PFSK-1 (cell line): Measurements from ENCODE around the gene KCMF1.

ENCODE experiments used
- FOXP2 ChIP-seq: optimal IDR thresholded peaks from 2 replicates; pipeline ENCODE3; 2011; ENCODE audit warnings: borderline replicate concordance, control low read depth, inconsistent platforms; ENCODE audit not compliant: insufficient read depth; ENCODE audit errors: extremely low read length, extremely low read depth
- POLR2AphosphoS5 ChIP-seq: IDR thresholded peaks from 2 replicates; pipeline ENCODE4 v1.6.1; 2012; ENCODE audit warnings: low read depth, mild to moderate bottlenecking, control low read depth, low read length, moderate library complexity
- SIN3A ChIP-seq: IDR thresholded peaks from 2 replicates; pipeline ENCODE4 v1.6.1; 2012; ENCODE audit warnings: mild to moderate bottlenecking, low read length, moderate library complexity, borderline replicate concordance; ENCODE audit not compliant: insufficient read depth
- TAF1 ChIP-seq: IDR thresholded peaks from 2 replicates; pipeline ENCODE4 v1.6.1; 2012; ENCODE audit warnings: low read length, control low read depth, borderline replicate concordance; ENCODE audit not compliant: insufficient read depth
- TF ChIP-seq, protein P1 (sequence below), 2 experiments: IDR thresholded peaks; 2 replicates each; pipeline versions ENCODE4 v1.6.1 to v1.8.0; 2011 to 2012; ENCODE audit warnings: low read depth in 2 of 2, low read length in 2 of 2, control low read depth in 1 of 2, inconsistent platforms in 1 of 2, mild to moderate bottlenecking in 1 of 2, moderate library complexity in 1 of 2; ENCODE audit not compliant: insufficient read depth in 1 of 2

DNA sequence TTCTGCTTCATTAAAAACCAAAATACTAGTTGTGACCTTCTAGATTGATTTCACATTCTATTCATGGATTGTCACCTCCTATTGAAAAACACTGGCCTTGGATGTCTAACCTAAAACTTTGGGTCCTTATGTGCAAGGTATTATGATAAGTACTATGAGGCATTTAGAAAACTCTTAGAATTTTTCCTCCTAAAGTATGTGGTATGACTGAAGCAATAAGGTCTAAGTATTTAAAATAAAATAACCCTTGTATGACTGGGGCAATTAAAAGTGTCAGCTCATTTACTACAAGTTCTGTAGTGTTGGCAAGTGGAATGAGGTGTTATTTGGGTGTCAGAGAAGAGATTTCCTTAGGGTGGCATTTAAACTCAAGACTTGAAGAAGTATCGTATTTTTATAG lies 15.1 kb downstream of the KCMF1 start:
- TF ChIP-seq FOXP2 (no peak), POLR2AphosphoS5 (no peak), SIN3A (no peak), TAF1 (no peak)
- TF ChIP-seq, protein P1, sequence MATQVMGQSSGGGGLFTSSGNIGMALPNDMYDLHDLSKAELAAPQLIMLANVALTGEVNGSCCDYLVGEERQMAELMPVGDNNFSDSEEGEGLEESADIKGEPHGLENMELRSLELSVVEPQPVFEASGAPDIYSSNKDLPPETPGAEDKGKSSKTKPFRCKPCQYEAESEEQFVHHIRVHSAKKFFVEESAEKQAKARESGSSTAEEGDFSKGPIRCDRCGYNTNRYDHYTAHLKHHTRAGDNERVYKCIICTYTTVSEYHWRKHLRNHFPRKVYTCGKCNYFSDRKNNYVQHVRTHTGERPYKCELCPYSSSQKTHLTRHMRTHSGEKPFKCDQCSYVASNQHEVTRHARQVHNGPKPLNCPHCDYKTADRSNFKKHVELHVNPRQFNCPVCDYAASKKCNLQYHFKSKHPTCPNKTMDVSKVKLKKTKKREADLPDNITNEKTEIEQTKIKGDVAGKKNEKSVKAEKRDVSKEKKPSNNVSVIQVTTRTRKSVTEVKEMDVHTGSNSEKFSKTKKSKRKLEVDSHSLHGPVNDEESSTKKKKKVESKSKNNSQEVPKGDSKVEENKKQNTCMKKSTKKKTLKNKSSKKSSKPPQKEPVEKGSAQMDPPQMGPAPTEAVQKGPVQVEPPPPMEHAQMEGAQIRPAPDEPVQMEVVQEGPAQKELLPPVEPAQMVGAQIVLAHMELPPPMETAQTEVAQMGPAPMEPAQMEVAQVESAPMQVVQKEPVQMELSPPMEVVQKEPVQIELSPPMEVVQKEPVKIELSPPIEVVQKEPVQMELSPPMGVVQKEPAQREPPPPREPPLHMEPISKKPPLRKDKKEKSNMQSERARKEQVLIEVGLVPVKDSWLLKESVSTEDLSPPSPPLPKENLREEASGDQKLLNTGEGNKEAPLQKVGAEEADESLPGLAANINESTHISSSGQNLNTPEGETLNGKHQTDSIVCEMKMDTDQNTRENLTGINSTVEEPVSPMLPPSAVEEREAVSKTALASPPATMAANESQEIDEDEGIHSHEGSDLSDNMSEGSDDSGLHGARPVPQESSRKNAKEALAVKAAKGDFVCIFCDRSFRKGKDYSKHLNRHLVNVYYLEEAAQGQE (IDR thresholded peaks at IDR 0.05; ENCODE audit: insufficient read depth in 1 of 2, low read depth in 2 of 2, low read length in 2 of 2): no peak
